Large intestine (tissue), 3 donors: Measurements from ENCODE around the gene AUTS2. TPM values are rescaled to one million over a fixed set of nuclear protein-coding genes. Genes with fewer than 3 reads are reported as not detected.

ENCODE experiments used
- DNase-seq, 2 donors: peaks; one replicate each; pipeline versions ENCODE4 v3.0.0 to v3.0.0-alpha.2; 2013
- H3K27ac ChIP-seq: one replicate; pipeline ENCODE4 v1.5.1; 2013; ENCODE audit warnings: low read length
- H3K27me3 ChIP-seq: 2 replicates; pipeline ENCODE4 v1.6.1; 2013; ENCODE audit warnings: low read length; ENCODE audit not compliant: control insufficient read depth, insufficient read depth
- H3K36me3 ChIP-seq: 2 replicates; pipeline ENCODE4 v1.6.1; 2013; ENCODE audit warnings: low read length; ENCODE audit not compliant: control insufficient read depth, insufficient read depth
- H3K4me1 ChIP-seq: one replicate; pipeline ENCODE4 v1.6.1; 2013; ENCODE audit warnings: low read length; ENCODE audit not compliant: control insufficient read depth, insufficient read depth
- H3K4me3 ChIP-seq: one replicate; pipeline ENCODE4 v1.5.1; 2013; ENCODE audit warnings: low read length
- H3K9me3 ChIP-seq: one replicate; pipeline ENCODE4 v1.6.1; 2013; ENCODE audit warnings: mild to moderate bottlenecking, low read depth, low read length, moderate library complexity; ENCODE audit not compliant: control insufficient read depth
- WGBS: methylation state at CpG from one replicate; pipeline ENCODE4 v1.1.5; 2013; ENCODE audit warnings: low lambda C conversion rate; ENCODE audit not compliant: insufficient coverage; 5-methylcytosine and 5-hydroxymethylcytosine counted together
- polyA plus RNA-seq: library from polyadenylated mRNA; unstranded; fragments of 120-200 nt; gene quantifications from one replicate; pipeline ENCODE4 v1.2.1, GENCODE V29; 2013

The AUTS2 gene
- polyA plus RNA-seq, 1 donor, result 51.3 TPM

DNA sequence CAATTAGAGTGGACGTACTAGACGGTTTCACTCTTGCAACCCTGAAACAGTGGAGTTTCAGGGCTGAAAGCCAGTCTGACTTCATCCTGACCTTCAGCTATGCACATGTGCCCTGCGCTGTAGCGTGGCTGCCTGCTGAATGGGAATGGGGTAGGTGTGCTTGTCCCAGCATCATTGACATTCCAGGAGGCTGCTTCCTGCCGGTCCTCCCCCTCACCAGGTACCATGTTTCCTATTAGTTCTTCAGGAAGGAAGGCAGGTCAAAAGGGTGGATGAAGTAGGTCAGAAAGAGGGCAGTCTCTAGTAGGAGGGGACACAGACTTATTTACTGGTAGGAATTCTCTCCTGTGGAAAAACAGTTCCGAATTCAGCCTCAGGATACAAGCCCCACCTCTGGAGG is 981.9 kb downstream of the AUTS2 start:
- no peak for DNase-seq
- no peaks in the 10 kb centered on the region for H3K9me3 ChIP-seq
- peaks cover 21% of the 10 kb centered on the region for H3K4me1 ChIP-seq
- no peak overlapping the region for H3K4me3 ChIP-seq
- no peak overlapping the region for H3K27ac ChIP-seq
- no peaks in the 10 kb centered on the region for H3K36me3 ChIP-seq
- H3K27me3 ChIP-seq, result no peaks in the 10 kb centered on the region
- no CpG with 5 or more reads among the region's 6 CpGs for WGBS

DNA sequence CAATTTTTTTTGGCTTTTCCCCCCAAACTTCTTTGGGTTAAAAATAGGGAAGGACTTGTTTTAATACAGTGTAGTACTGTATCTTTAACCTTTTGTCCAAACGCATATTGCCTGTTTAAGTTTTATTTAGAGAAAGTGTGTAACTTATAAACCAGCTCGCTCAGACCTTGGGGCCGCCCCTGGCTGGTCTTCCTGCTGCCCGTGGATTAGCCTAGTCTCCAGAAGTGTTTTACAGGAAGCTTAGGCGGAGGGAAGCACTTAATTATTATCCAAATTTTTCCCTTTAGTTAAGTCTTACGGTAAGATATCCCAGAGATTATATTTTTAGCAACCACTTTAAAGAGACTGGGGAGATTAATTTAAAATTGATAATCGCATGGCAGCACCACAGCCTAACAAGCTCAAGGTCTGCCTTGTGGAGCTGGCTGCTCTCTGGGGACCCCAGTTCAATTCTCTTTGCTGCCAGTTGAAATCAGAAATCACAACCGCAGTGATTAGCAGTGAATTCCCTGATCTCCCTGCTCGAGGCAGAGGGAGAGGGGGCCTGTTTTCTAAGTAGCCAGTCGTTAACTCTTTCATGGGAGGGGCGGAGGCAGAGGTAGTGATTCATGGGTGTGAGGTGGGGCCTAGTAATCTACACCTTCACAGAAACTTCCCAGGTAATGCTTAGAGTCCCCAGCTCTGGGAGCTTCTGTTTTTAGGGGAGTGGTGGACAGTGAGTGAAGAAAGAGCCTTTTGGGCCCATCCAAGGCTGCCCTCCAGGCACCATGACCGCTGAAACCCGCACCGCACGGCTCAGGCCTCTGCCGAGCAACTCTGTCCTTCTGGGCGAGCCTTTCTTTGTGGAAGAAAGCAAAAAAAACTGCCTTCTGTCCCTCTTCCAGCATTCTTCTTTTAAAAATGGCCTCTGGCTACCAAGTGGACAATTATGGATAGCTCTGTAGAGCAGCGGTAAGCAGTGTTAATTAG is 984.9 kb downstream of the AUTS2 start:
- Histone ChIP-seq H3K9me3 (no peaks in the 10 kb centered on the region), H3K4me3 (no peak overlapping the region), H3K4me1 (peaks cover 37% of the 10 kb centered on the region), H3K27ac (no peak overlapping the region), H3K36me3 (no peaks in the 10 kb centered on the region), H3K27me3 (no peaks in the 10 kb centered on the region)
- WGBS, result no CpG with 5 or more reads among the region's 18 CpGs
- no peak for DNase-seq

DNA sequence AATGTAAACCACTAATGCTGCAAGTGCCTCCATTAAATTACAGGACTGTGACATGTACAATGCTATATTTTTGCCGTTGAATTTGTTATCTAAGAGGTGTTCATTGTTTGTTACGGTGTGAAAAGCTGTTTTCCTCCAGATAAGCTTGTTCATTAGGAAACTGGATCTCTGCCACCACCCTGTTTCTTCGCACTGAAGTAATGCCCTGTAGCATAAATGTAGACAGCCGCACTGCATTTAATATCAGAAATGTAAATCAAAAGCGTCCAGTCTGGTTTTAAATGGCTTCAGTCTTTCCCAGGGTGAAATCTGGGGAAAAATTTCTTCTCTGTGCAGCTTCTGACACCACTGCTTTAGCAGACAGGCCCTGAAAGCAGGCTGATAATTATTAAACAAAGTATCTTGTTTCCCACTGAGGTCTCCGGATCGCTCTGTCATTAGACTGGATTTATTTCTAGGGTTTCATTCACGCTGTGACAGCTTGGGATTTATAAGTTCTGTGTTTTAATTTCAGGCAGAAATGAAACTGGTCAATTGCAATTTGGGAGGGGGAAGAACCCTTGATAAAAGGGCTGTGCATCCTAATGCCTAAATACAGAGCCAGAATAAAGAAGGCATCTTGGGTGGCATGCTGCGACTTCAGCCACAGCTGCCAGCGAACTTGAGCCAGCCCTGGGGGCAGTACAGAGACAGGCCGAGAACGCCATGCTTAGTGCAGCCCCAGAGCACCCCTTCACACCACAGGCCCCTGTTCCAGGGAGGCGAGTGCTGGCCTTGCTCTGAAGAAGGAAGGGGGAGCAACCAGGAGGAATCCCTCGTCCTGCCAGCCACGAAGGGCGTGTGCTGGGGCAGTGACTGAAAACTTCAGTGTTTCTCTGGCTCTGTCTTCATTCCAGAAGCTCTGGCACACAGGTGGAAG is 985.9 kb downstream of the AUTS2 start:
- Histone ChIP-seq H3K27ac (peak overlapping the region; percentile 29), H3K4me1 (peaks cover 45% of the 10 kb centered on the region), H3K9me3 (no peaks in the 10 kb centered on the region), H3K36me3 (no peaks in the 10 kb centered on the region), H3K4me3 (no peak overlapping the region), H3K27me3 (no peaks in the 10 kb centered on the region)
- 45% methylated on average over 4 of the region's 16 CpGs for WGBS
- no peak for DNase-seq

DNA sequence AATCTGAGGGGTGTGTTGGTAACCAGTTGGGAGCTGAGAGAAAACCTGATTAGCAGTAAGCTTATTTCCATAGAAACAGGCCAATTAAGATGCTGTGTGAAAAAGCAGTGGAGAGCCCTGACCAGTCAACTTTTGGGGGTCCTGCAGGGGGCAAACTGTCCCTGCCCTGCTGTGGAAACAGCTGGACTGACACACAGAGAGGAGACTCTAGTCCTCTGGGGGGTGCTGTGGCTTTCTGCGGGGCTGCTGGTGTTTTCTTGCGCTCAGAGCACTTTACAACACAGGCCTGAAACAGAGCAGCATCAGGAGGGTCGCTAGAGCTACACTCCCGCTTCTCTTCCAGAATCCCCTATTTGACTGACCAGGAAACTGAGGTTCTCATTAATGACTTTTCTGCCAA is 986.8 kb downstream of the AUTS2 start:
- H3K4me1 ChIP-seq, result peaks cover 49% of the 10 kb centered on the region
- H3K9me3 ChIP-seq, result no peaks in the 10 kb centered on the region
- WGBS, result no CpG with 5 or more reads among the region's 4 CpGs
- no peak overlapping the region for H3K4me3 ChIP-seq
- no peak overlapping the region for H3K27ac ChIP-seq
- no peak for DNase-seq
- no peaks in the 10 kb centered on the region for H3K36me3 ChIP-seq
- H3K27me3 ChIP-seq, result no peaks in the 10 kb centered on the region

DNA sequence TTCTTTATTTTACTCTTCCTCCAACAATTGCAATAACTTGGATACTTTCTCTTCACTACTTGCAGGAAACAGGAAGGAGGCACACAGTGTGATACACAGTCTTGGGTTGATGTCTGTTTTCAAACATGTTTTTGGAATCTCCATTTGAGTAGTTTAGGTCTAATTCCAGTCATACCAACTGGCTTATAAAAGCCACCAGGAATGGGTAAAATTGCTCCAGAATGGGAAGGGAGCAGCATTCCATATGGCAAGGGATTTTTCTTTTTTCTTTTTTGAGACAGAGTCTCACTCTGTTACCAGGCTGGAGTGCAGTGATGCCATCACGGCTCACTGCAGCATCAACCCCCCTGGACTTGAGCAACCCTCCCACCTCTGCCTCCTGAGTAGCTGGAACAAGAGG is 988.5 kb downstream of the AUTS2 start:
- peaks cover 58% of the 10 kb centered on the region for H3K4me1 ChIP-seq
- no peak for DNase-seq

DNA sequence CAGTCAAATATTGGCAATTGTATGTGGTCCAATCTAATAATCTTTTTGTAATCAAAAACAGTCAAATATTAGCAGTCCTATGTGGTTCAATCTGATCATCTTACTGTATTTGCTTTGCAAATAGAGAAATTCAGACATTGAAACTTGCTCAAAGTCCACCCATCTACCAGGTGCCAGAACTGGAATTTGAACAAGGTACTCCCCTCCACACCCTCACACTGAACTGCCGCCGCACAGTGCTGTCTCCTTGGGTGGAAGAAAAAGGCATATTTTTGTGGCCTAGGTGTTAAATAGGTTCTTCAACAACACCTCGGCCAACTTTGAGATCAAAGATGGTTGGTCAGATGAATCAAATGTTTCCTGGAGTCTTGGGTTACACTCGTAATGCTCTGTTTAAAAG is 989.5 kb downstream of the AUTS2 start:
- Histone ChIP-seq H3K36me3 (no peaks in the 10 kb centered on the region), H3K9me3 (no peaks in the 10 kb centered on the region), H3K27me3 (no peaks in the 10 kb centered on the region), H3K4me1 (peaks cover 58% of the 10 kb centered on the region), H3K4me3 (no peak overlapping the region), H3K27ac (peak overlapping the region; percentile 18)
- 20% methylated on average over 1 of the region's 4 CpGs for WGBS
- DNase-seq, result peak; percentile 53 to 76

More for the DNA sequence above, 988.5 kb downstream of the AUTS2 start:
- Histone ChIP-seq H3K36me3 (no peaks in the 10 kb centered on the region), H3K27ac (no peak overlapping the region), H3K27me3 (no peaks in the 10 kb centered on the region), H3K4me3 (no peak overlapping the region), H3K9me3 (no peaks in the 10 kb centered on the region)
- no CpG with 5 or more reads among the region's 1 CpG for WGBS

DNA sequence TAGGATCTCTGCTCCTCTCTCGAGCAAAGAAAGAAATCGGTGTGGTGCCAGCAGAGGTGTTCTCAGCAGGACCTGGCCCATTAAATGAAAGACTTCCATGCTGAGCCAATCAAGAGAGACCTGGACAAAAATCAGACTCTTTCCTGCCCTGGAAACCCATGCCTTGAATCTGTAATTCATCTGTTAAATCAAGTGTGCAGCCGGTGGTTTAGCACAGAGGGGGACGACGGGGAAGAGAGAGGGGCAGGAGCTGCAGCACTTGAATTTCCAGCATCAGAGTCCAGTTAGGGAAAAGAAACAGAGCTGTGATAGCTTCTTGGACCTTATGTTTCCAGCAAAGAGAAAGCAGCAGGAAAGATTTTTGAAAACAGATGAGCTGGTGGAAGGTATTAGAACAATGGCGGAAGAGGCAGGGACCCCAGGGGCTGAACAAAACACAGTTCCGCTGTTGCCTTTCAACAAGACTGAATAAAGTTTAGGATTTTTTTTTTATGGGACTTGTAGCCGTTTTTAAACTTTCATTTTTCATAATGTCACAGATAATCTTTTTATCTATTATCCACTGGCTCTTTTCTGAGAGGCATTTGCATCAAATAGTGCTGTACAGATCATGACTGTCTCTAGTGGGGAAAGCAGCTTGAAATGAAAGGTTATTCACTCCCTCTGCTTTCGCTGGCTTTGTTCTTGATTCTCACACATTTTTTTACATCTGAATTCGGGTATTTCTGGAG is 990.1 kb downstream of the AUTS2 start:
- no peaks in the 10 kb centered on the region for H3K36me3 ChIP-seq
- no peaks in the 10 kb centered on the region for H3K9me3 ChIP-seq
- peaks cover 54% of the 10 kb centered on the region for H3K4me1 ChIP-seq
- H3K4me3 ChIP-seq, result no peak overlapping the region
- no peak for DNase-seq
- 68% methylated on average over 6 of the region's 10 CpGs for WGBS
- H3K27ac ChIP-seq, result peak overlapping the region; percentile 18
- no peaks in the 10 kb centered on the region for H3K27me3 ChIP-seq

DNA sequence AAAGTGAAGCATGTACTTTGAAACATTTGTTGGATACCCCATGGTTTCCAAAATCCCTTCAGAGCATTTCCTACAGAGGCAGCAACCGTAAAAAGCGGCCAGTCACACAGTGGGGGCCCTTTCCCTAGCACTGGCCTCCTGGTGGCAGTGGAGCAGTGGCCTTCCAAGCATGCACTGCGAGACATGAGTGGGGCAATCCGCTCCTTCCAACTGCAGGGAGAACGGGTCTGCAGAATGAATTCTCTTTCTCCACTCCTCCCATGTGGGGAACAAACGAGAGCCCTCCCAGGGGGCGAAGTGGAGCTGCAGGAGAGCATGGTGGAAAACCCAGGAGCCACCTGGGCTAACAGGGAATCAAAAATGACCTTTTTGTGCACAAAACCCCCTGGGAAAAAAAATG is 990.7 kb downstream of the AUTS2 start:
- Histone ChIP-seq H3K4me1 (peaks cover 48% of the 10 kb centered on the region), H3K27ac (no peak overlapping the region), H3K27me3 (no peaks in the 10 kb centered on the region), H3K36me3 (no peaks in the 10 kb centered on the region), H3K4me3 (no peak overlapping the region), H3K9me3 (no peaks in the 10 kb centered on the region)
- DNase-seq, result no peak
- no CpG with 5 or more reads among the region's 7 CpGs for WGBS

DNA sequence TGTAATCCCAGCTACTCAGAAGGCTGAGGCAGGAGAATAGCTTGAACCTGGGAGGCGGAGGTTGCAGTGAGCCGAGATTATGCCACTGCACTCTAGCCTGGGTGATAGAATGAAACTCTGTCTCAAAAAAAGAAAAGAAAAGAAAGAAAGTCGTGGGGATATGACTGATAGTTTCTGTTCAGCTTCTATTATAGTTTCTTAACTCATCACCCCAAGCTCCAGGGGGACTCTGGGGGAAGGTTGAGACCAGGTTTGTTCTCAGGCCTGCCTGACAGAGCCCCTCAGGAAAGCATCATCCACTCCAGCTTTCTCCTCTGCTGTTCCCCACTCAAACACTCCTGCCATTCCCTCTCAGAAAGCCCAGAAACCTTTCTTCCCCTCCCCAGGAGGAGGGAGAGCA is 991.3 kb downstream of the AUTS2 start:
- Histone ChIP-seq H3K27me3 (no peaks in the 10 kb centered on the region), H3K4me3 (no peak overlapping the region), H3K9me3 (no peaks in the 10 kb centered on the region), H3K4me1 (peaks cover 42% of the 10 kb centered on the region), H3K27ac (peak overlapping the region; percentile 79), H3K36me3 (no peaks in the 10 kb centered on the region)
- 90% methylated on average over 2 of the region's 3 CpGs for WGBS
- no peak for DNase-seq
